Measurements from ENCODE around the gene FLOT1.

Gene FLOT1

GRCh38 chr6:30682143-30683117, 60.1 kb downstream of the FLOT1 start:
- in situ Hi-C loops (cut with MboI; ENCODE audit: low sequenced_read_pairs), result no loop called here

DNA sequence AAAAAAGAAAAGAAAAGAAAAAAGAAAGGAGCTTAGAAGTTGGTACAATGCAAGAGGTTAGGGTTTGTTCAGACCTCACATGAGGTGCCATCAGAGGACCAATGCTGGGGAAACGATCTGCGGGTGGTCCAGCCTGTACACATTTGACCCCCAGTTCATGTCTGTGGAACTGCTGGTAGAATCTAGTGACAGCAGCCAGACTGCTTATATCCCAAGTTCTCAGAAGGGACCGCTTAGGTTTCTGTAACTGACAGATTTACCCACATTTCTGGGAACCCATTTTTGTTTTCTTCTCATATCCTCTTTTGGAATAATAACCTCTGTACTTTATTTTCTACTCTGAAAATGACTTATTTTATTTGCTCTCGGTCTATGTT, 60.7 kb downstream of the FLOT1 start:
- in situ Hi-C loops (cut with MboI; ENCODE audit: low sequenced_read_pairs), result no loop called here

- in situ Hi-C loops (cut with MboI; ENCODE audit: low sequenced_read_pairs), result no loop called here
These were observed 62.5 kb downstream of the FLOT1 start for GRCh38 chr6:30679765-30680535.

DNA sequence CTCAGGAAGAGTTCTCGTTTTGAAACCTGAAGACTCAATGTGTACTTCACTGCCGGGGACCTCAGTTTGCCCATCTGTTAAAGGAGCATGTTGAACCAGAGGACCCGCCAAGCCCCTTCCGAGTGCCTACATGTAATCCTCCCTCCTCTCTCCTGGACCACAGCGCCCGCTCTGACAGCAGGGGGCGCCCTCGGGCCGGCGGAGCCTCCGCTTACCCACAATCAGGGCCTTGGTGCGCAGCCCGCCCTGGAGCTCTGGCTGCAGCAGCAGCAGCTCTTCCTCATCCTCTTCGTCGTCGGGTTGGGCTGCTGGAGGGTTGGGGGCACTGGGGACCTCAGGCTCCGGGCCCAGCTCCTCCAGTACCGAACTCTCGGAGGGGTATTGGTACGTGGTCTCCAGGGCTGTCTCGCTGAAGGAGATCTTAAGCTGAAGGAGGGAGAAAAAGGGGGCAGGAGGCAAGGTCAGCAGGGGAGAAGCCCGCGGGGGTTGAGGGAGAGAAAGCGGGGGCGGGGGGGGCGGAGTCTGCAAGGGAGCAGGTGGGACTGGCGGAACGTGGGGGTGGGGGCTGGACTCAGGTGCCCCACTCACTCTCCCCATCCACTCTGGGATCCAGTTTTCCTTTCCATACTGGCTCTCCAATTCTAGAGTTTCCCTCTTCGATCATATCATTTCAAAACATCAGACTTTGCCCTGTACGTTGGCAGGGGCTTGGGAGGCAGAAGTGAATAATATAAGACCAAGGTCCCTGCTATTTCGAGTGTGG, 63.3 kb downstream of the FLOT1 start:
- in situ Hi-C loops (cut with MboI; ENCODE audit: low sequenced_read_pairs), result no loop called here

Measured in hTERT RPE-1 (cell line).